GM21737 (cell line): ENCODE measurements around the gene SMC4.
"Not testable (repeated sequence)": the region's sequence is repeated elsewhere in the genome, so short reads cannot be mapped to it uniquely, and the experiment has no call there.

Experiments
- ATAC-seq: cut with Tn5 transposase; IDR thresholded peaks from one replicate; pipeline ENCODE4 v1.9.1; 2021; ENCODE audit warnings: mild to moderate bottlenecking, moderate library complexity; ENCODE audit not compliant: unreplicated experiment

The SMC4 gene

DNA sequence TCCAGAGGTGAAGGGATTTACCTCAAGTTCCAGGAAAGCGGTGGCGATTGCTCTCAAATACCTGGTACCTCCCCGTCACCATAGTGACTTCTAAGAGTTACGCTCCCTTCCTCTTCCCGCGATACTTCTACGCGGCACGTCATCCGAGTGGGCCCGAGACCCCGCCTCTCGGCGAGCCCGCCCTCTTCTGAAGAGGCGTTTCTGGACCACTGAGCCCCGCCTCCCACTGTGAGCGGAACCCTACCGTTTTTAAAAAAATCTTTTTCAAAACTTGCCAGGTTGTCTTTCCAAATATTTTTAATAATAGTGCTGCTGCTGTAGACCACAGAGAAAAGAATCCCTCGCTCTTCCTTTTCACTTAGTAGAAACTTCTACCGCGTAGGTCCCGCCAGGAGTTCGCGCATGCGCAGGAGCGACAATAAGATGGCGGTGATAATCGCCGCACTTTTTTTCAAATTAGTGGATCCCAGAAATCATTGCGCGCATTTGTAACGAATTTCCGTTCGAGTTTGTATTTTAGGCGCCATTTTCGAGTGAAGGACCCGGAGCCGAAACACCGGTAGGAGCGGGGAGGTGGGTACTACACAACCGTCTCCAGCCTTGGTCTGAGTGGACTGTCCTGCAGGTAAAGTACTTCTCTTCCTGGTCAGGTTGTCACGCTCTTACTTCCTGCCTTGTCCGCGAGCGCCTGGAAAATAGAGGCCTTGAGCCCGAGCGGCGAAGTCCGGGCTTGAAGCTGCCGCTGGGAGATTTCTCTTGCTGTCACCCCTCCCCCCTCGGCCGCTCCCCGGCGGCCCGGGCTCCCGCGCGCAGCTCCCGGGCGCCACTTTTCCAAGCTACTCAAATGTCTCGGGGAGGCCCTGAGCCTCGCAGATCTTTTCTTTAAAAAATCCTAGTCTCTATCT is at the start of gene SMC4, which contains the start of gene IFT80:
SMC4 (plus strand) TSS at position 526 of the 905 bp plus-strand sequence. CDS start 1,177 bp downstream, outside the sequence.
IFT80 (minus strand) TSS at position 101 of the 905 bp plus-strand sequence. CDS start 14,625 bp downstream, outside the sequence.
- peak; percentile 96 for ATAC-seq

DNA sequence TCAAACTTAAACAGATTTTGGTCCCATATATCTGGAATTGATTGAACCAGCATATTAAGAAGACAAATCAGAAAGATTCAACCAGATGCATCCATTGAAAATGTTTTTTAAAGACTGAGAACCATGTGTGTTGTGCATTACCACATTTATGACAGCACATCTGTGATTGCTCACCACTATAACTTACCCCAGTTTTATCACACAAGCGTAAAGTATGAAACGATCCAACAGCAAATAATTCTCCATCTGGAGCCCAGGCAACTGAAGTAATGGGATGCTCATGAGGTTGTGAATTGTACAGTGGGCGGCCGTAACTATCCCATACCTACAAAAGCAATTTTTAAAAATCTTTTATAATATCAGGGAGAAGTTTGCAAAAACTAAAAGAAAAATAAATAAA is 43.6 kb upstream of the SMC4 start:
- ATAC-seq = no peak

DNA sequence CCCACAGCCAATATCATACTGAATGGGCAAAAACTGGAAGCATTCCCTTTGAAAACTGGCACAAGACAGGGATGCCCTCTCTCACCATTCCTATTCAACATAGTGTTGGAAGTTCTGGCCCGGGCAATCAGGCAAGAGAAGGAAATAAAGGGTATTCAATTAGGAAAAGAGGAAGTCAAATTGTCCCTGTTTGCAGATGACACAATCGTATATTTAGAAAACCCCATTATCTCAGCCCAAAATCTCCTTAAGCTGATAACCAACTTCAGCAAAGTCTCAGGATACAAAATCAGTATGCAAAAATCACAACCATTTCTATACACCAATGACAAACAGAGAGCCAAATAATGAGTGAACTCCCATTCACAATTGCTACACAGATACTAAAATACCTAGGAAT is 36.6 kb upstream of the SMC4 start:
- ATAC-seq = not testable (repeated sequence)

DNA sequence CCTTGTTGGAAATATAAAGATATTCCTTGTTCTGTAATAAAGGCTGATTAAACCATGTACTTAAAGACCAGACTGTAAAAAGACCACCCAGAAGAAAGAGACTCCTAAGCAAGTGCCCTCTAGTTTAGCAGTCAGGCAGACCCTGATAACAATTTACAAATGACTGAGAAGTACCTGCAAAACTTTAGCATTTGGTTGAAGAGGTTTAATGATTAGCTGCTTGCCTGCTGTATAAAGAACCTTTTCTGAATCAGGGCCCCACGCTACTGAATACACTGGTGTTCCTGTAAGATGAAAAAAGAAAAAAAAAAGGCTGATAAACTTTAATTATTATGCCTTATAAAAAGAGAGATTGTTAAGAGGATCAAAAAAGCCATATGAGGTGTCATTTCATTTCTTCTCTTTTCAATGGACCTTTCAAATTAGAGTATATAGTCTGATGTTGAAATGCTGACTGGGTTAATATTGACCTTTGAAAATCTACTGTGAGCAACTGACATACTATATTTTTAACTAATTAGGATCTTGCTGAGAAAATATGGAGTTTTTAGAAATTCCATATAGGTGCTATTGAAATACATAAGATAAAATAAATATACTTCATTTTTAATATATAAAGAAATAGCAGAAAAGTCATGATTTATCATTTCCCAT is 33.5 kb upstream of the SMC4 start:
- ATAC-seq = no peak

DNA sequence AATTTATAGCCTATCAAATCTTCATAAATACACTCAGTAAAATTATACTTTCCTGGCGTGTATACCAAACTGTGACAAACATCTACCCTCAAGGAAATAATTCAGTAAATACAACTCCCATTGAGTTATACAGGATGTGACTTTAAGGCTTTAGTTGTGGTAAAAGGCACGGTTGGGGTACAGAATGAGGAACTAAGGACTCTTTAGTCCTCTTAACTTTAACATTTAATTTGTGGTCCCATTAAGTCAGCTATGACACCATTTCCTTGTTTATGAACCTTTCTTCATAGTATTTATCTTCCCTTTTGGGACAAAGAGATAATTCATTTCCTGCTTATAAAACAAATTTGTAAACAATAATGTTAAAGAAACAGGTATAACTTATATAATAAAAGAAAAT is 30.6 kb upstream of the SMC4 start:
- no peak for ATAC-seq

DNA sequence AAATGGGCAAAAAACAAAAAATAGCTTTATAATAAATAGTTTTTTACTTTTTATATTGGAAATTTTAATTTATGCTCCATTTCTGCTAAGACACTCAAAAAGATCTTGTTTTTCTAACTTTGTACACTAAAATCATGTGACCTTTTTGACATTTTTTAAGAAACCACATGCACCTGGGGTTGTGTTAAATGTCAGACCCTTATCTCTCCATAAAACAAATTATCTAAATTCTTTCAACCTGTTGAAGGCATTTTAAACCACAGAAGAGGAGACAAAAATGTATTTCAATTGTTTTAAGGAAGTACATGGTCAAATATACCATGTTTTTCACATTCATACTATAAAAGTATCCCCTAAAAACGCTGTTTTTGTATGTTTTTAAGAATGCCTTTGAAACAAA is 29.7 kb upstream of the SMC4 start:
- no peak for ATAC-seq

DNA sequence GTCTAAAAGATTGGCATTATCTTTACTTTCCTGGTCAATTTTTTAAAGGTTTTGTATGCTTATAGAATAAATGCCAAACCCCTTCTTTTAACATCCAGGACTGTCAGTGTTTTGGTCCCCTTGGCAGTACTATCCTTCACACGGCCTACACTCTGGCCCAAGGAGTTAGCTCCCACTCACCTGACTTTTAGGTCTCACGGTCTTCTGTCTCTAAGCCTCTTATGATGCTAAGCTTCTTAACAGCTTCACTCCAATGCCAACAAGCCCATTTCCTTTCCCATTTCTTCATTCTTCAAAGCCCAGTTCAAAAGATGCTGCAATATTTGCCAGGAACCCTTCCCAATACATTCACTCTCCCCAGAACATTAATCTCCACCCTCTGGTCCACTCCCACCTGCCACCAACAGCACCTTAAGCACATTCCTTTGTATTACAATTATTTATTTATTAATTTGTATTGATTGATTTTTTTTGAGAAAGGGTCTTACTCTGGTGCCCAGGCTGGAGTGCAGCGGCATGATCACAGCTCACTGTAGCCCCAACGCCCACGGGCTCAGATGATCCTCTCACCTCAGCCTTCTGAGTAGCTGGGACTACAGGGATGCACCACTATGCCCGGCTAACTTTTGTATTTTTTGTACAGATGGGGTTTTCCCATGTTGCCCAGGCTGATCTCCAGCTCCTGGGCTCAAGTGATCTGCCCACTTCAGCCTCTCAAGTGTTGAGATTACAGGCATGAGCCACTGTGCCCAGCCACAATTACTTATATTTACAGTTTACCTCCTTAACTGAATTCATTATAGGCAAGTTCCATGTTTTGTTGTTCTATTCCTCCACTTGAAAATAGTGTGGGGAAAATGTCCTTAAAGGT is 28.2 kb upstream of the SMC4 start:
- ATAC-seq = no peak

DNA sequence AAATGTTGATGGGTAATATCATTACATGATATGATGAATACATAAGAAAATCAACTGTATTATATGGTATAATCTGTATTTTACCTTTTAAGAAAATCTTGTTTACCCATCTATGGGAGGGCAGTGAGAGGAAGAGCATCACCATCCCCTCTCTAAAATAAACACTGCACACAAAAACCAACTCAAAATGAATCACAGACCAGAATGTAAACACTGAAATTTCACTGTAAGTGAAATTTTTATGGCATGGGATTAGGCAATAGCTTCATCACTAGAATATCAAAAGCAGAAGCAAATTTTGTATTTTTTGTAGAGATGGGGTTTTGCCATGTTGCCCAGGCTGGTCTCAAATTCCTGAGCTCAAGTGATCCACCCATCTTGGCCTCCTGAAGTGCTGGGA is 26.7 kb upstream of the SMC4 start:
- ATAC-seq = no peak

DNA sequence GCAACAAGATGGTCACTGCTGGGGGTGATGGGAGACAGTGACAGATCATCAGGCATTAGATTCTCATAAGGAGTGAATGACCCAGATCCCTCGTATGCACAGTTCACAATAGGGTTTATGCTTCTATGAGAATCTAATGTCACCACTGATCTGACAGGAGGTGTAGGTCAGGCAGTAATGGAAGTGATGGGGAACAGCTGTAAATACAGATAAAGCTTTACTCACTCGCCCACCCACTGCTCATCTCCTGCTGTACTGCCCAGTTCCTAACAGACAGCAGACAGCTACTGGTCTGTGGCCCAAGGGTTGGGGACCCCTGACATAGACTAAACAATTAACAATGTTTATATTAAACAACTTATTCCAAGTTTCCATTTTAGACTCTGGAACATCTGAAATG is 25.8 kb upstream of the SMC4 start:
- no peak for ATAC-seq

DNA sequence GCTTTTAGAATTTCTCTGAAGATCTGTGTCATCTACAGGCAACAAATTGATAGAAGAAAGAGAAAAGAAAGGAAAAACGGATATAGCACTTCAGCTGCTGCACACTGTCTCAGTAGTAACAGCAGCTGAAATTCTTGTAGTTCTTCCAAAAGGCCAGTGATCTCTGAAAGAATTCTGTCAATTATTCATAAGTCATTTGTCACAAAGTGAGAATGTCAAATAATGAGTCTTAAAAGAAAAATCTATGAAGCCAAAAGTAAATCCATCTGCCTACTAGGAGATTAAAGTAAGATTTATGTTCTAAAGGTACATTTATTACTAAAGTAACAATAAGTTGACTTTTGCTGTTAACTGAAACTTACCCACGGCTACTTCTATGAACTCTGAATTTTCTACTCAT is 25.0 kb upstream of the SMC4 start:
- ATAC-seq = no peak

DNA sequence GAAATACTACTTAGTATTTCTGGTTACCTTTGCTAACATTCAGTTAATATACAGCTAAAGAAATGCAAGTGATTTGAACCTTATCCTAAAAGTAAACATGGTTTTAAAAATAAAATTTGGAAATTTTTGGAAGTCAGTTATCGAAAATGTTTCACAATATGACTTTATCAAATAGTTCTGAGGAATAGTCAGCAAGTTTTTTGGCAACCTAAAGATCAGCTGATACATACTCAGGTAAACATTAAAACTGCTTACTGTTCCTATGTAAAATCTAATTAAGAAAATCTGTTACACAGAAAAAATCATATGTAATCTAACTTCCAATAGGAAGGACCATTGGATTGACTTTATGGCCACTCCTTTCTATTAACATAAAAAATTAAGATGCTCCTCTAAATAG is 24.5 kb upstream of the SMC4 start:
- ATAC-seq = no peak

DNA sequence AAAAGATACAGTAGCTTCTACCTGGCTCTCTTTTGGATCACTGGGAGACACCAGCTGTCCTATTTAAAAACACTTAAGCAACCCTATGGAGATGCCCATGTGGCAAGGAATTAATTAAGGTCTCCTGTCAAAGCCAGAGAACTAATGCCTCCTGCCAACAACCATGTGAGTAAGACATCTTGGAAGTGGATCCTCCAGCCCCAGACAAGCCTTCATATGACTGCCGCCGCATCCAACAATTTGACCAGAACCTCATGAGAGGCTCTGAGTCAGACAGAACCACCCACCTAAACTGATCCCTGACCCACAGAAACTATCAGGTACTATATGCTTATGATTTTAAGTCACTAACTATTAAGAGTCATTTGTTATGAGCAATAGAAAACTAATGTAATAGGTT is 22.8 kb upstream of the SMC4 start:
- ATAC-seq = no peak

DNA sequence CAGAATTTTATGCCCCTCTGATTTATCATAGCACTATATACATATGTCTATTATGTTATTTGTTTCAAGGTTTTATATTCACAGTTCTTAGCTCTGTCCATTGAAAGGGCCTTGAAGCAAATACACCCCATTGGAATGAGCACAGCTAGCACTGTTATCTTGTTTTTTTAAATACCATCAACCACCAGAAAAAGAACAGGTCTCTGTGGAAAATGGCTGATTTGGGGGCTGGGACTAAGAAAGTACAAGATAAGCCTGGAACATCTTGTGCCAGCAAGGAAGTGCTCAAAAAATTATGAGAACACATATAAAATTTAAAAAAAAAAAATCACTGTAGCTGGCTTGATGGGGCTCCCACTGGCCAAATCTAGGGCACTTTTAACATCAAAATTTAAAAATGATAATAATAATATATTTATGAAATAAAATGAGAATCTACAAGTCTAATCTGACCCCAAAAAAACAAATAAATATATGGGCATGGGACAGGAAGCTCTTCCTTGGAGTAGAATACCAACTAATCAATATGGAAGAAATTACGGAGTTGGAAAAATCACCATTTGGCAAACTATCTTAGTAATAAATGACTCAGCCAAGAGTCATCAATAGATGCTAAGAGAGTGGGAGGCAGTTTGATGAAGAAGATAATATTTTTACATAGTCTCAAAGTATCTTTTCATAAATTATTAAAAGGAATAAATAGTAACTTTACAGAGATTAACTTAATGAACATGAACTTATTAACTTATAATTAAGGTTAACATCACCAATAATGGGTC is 20.9 kb upstream of the SMC4 start:
- no peak for ATAC-seq

DNA sequence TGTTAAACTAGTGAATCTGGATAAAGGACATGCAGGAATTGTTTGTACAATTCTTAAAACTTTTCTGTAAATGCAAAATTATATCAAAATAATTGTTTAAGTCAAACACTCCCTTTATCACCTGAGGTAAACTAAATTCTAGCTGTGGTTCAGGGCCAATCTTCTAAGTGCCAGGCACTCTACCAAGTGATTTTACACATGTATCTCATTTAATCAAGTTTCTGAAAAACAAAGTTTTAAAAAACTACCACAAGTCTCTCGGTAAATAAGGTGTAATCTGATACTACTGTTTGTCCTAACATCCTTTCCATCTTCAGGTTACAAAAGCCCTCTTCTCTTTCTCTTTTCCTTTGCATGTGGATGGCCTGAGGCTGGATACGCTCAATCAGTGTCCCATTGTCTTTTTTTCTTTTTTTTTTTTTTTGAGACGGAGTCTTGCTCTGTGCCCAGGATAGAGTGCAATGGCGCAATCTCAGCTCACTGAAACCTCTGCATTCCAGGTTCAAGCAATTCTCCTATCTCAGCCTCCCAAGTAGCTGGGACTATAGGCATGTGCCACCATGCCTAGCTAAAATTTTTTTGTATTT is 19.7 kb upstream of the SMC4 start:
- ATAC-seq = no peak

DNA sequence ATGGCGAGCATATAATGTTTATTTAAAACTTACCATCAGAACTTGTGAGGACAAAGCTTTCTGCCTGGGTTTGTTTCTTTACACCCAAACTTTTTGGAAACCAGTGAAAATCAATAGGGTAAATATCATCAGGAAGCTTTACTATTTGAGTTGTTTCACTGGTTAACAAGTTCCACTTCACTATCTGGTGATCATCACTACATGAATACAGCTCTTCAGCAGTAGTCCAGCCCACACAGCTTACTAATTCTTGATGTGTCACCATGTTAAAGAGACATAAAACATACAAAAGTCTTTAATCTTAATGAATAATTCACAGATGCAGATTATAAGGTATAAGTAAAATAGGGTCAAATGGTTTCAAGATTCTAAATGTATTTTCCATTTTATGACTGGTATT is 18.0 kb upstream of the SMC4 start:
- no peak for ATAC-seq

DNA sequence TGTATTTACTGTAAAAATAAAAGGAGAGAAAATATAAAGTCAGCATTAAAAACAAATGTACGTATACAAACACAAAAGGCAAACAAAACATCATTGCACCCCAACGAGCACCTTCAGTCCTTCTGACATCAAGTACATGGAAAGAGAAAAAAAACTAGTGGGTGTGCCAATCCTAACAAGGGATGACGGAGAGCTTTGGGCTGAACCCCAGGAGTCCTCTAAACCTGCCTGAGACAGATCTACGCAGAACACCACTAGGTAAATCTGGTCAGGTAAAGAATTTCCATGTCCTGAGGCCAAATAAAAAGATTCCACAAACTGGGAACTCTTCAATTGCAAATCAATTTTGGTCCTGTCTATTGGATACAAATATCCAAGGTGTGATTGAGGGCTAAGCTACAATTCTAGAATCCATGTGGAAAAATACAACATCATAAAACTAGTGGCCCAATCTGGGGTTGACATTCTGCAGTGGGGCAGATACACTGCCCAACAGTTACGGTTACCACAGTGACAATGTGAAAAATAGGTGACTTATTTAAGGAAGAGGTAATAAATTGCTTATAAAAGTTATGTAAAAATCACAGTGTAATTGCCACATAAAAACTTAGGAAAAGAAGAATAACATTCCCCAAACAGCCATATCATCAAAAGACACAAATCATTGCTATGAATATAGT is 14.7 kb upstream of the SMC4 start:
- ATAC-seq = no peak

DNA sequence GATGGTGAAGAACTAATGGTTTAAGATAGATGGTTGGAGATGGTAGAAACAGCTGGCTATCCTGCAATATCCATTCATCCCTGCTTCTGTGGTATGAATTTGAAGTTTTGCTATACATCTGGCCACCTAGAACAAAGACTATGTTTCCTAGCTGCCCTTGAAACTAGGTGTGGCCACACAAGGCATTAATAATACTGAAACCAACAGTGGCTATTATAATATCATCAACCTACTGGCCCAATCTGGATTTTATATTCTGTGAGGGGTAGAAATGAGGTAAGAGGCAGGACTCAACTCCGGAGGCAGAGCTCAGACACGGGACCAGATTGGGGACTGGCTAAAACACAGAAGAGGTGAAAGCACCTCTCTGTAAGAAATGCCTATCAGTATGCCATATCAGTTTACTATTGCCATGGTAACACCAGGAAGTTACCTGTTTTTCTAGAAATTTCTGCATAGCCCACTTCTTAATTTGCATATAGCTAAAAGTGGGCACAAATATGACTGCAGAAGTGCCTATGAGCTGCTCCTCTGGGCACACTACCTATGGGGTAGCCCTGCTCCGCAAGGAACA is 8.8 kb upstream of the SMC4 start:
- ATAC-seq = no peak

DNA sequence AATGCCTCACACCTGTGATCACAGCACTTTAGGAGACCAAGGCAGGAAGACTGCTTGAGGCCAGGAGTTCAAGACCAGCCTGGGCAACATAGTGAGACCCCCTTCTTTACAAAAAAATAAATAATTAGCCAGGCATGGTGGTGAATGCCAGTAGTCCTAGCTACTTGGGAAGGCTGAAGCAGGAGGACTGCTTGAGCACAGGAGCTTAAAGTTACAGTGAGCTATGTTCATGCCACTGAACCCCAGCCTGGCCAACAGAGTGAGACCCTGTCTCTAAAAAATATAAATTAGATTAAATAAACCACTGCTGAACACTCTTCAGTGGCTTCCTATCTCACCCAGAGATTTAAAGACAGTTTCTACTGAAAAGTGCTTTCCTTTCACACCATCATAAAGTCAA is 6.7 kb upstream of the SMC4 start:
- ATAC-seq = no peak

DNA sequence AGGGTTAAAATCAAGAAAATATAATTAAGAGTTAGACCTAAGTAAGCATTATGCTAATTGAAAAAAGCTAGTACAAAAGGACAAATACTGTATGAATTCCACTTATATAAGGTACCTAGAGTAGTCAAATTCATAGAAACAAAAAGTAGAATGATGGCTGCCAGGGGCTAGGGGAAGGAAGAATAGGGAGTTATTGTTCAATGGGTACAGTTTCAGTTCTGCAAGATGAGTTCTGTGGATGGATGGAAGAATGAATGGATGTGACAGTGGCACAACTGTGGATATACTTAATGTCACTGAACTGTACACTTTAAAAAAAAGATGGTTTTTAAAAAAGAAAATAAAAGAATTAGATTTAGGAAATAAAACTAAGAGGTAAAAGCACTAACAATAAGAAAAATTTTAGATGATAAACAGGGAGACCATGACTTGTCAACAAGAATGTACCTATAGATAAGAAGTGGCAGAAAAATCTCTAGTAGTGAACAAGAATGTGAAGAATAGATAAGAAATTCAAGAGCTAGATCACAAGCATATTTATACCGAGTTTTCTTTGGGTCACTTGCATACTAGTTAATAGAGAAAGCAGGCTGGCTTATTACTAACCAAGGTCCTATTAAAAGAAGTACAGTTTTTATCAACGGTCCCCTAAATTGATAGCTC is 6.0 kb upstream of the SMC4 start:
- ATAC-seq = no peak
